Smooth muscle cell (in vitro differentiated cells): ENCODE data around the gene AQP10. TPM values are rescaled to one million over a fixed set of nuclear protein-coding genes. Genes with fewer than 3 reads are reported as not detected.
"Not testable (repeated sequence)": the region's sequence is repeated elsewhere in the genome, so short reads cannot be mapped to it uniquely, and the experiment has no call there.

Experiments used
- DNase-seq: peaks from one replicate; lab custom pipeline; 2025; ENCODE audit not compliant: unreplicated experiment; lab: John Stamatoyannopoulos, UW
- H2AFZ ChIP-seq: fragments of 200-600 bp; sonication (generic); 2 replicates; pipeline ENCODE4 v1.6.0; 2016; ENCODE audit warnings: antibody characterized with exemption, low read depth, mild to moderate bottlenecking
- H3F3A ChIP-seq: fragments of 200-600 bp; sonication (generic); 2 replicates; pipeline ENCODE4 v1.6.0; 2017; ENCODE audit warnings: antibody characterized with exemption, low read depth
- H3K27ac ChIP-seq: fragments of 200-600 bp; sonication (generic); 2 replicates; pipeline ENCODE4 v1.5.1; 2016; ENCODE audit warnings: low read depth, mild to moderate bottlenecking
- H3K27me3 ChIP-seq: fragments of 200-600 bp; sonication (generic); 2 replicates; pipeline ENCODE4 v1.6.1; 2016; ENCODE audit warnings: low read depth, mild to moderate bottlenecking
- H3K36me3 ChIP-seq: fragments of 200-600 bp; sonication (generic); 2 replicates; pipeline ENCODE4 v1.5.1; 2016; ENCODE audit warnings: low read depth
- H3K4me1 ChIP-seq: fragments of 200-600 bp; sonication (generic); 2 replicates; pipeline ENCODE4 v1.5.1; 2016; ENCODE audit warnings: low read depth
- H3K4me2 ChIP-seq: fragments of 200-600 bp; sonication (generic); 2 replicates; pipeline ENCODE4 v1.6.0; 2016; ENCODE audit warnings: mild to moderate bottlenecking
- H3K4me3 ChIP-seq: fragments of 200-600 bp; sonication (generic); 2 replicates; pipeline ENCODE4 v1.5.1; 2016; ENCODE audit warnings: mild to moderate bottlenecking
- H3K79me2 ChIP-seq: fragments of 200-600 bp; sonication (generic); 2 replicates; pipeline ENCODE4 v1.6.0; 2016; ENCODE audit warnings: low read depth, mild to moderate bottlenecking
- H3K9ac ChIP-seq: fragments of 200-600 bp; sonication (generic); 2 replicates; pipeline ENCODE4 v1.6.0; 2016; ENCODE audit warnings: low read depth
- H3K9me3 ChIP-seq: fragments of 200-600 bp; sonication (generic); replicated peaks from 2 replicates; pipeline ENCODE4 v1.5.1; 2016; ENCODE audit warnings: low read depth
- H4K20me1 ChIP-seq: fragments of 200-600 bp; sonication (generic); 2 replicates; pipeline ENCODE4 v1.6.0; 2016; ENCODE audit warnings: low read depth
- WGBS: methylation state at CpG from one replicate; pipeline ENCODE4 v1.1.7; 2016; ENCODE audit warnings: low lambda C conversion rate; 5-methylcytosine and 5-hydroxymethylcytosine counted together
- polyA plus RNA-seq: library from polyadenylated mRNA; unstranded; fragments of >200 nt; fragmentation: Nextera tagmentation; extraction: Ambion mirVana; gene quantifications from 2 replicates; pipeline ENCODE4 v1.2.1, GENCODE V29; 2016
- total RNA-seq: library from RNA; depleted of rRNA; stranded (reverse); fragments of >200 nt; gene quantifications from 2 replicates; pipeline ENCODE4 v1.2.3, GENCODE V29; 2014
- TF ChIP-seq, protein P1 (sequence below): fragments of 200-600 bp; sonication (generic); IDR thresholded peaks from 2 replicates; pipeline ENCODE4 v1.5.1; 2017; ENCODE audit warnings: borderline replicate concordance, mild to moderate bottlenecking, antibody characterized with exemption; ENCODE audit not compliant: insufficient read depth, poor library complexity, severe bottlenecking

Gene AQP10
- total and polyA plus RNA-seq, 2 experiments from 2014 or later: 0.14 TPM; not detected in 1

GRCh38 chr1:154338875-154339274 is 18.0 kb downstream of the AQP10 start:
- Histone ChIP-seq H3K27me3 (no peaks in the 10 kb centered on the region), H4K20me1 (peaks cover 27% of the 10 kb centered on the region), H3K4me1 (no peaks in the 10 kb centered on the region), H3K4me3 (no peak overlapping the region), H3K9ac (no peak overlapping the region), H3K9me3 (no peaks in the 10 kb centered on the region), H3K79me2 (no peaks in the 10 kb centered on the region), H3K36me3 (no peaks in the 10 kb centered on the region), H3K27ac (no peak overlapping the region), H2AFZ (no peak overlapping the region), H3K4me2 (no peak overlapping the region), H3F3A (no peaks in the 10 kb centered on the region)
- no peak for DNase-seq
- WGBS: 96% methylated on average over 2 of the region's 2 CpGs
- TF ChIP-seq, protein P1, sequence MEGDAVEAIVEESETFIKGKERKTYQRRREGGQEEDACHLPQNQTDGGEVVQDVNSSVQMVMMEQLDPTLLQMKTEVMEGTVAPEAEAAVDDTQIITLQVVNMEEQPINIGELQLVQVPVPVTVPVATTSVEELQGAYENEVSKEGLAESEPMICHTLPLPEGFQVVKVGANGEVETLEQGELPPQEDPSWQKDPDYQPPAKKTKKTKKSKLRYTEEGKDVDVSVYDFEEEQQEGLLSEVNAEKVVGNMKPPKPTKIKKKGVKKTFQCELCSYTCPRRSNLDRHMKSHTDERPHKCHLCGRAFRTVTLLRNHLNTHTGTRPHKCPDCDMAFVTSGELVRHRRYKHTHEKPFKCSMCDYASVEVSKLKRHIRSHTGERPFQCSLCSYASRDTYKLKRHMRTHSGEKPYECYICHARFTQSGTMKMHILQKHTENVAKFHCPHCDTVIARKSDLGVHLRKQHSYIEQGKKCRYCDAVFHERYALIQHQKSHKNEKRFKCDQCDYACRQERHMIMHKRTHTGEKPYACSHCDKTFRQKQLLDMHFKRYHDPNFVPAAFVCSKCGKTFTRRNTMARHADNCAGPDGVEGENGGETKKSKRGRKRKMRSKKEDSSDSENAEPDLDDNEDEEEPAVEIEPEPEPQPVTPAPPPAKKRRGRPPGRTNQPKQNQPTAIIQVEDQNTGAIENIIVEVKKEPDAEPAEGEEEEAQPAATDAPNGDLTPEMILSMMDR: no peak

- not testable (repeated sequence) for H3K27me3 ChIP-seq, H3F3A ChIP-seq, H3K9ac ChIP-seq, DNase-seq, H3K27ac ChIP-seq, H3K36me3 ChIP-seq, H3K4me1 ChIP-seq, H3K9me3 ChIP-seq, H3K79me2 ChIP-seq, H3K4me2 ChIP-seq, H3K4me3 ChIP-seq, H2AFZ ChIP-seq
- H4K20me1 ChIP-seq: peaks cover 22% of the 10 kb centered on the region
- WGBS: over 99% methylated on average over 9 of the region's 9 CpGs
These were observed 20.5 kb downstream of the AQP10 start for GRCh38 chr1:154341366-154341765.

DNA sequence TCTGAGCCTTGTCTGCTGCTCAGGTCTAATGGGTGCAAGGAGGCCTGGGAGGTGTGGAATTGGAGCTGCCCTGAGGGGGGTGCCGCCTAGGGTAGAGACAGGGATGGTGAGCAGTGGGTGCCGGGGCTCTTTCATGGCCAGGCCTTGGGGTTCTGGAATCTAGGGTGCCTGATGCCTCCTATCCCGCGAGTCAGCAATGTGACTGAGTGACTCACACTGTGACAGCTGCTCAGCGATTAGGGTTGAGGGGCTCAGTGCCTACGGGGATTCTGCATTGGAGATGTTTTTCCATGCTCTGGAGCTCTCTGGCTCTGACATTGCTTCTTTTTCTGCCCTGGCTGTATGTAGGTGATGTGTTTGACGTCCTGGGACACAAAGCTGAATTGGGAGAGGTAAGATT is 21.2 kb downstream of the AQP10 start:
- Histone ChIP-seq H3K4me2 (no peak overlapping the region), H3K9ac (no peak overlapping the region), H3K9me3 (no peaks in the 10 kb centered on the region), H3K79me2 (no peaks in the 10 kb centered on the region), H3F3A (no peaks in the 10 kb centered on the region), H3K4me3 (no peak overlapping the region), H3K27me3 (no peaks in the 10 kb centered on the region), H2AFZ (no peak overlapping the region), H3K4me1 (no peaks in the 10 kb centered on the region), H3K36me3 (no peaks in the 10 kb centered on the region), H4K20me1 (peaks cover 22% of the 10 kb centered on the region), H3K27ac (no peak overlapping the region)
- 88% methylated on average over 7 of the region's 7 CpGs for WGBS
- TF ChIP-seq, protein P1: no peak
- DNase-seq: no peak

GRCh38 chr1:154342836-154343472 is 22.1 kb downstream of the AQP10 start:
- H3K4me3 ChIP-seq: no peak overlapping the region
- no peaks in the 10 kb centered on the region for H3K9me3 ChIP-seq
- no peak overlapping the region for H3K9ac ChIP-seq
- H3K79me2 ChIP-seq: no peaks in the 10 kb centered on the region
- WGBS: 89% methylated on average over 21 of the region's 21 CpGs
- H3K27me3 ChIP-seq: no peaks in the 10 kb centered on the region
- DNase-seq: no peak
- H2AFZ ChIP-seq: no peak overlapping the region
- H4K20me1 ChIP-seq: peaks cover 22% of the 10 kb centered on the region
- no peak overlapping the region for H3K4me2 ChIP-seq
- no peaks in the 10 kb centered on the region for H3K4me1 ChIP-seq
- TF ChIP-seq, protein P1: no peak
- no peaks in the 10 kb centered on the region for H3K36me3 ChIP-seq
- H3K27ac ChIP-seq: no peak overlapping the region
- H3F3A ChIP-seq: no peaks in the 10 kb centered on the region
